Panc1 (cell line): ENCODE data around the gene MAP2K7.

Source experiments
- POLR2AphosphoS5 ChIP-seq: IDR thresholded peaks from 2 replicates; pipeline ENCODE4 v1.6.1; 2012; ENCODE audit warnings: mild to moderate bottlenecking, low read depth, low read length, moderate library complexity
- REST ChIP-seq, 2 experiments: IDR thresholded peaks; 2 replicates each; pipeline ENCODE4 v1.6.1; 2011 to 2012; ENCODE audit warnings: low read depth in 2 of 2, control low read depth in 1 of 2, low read length in 1 of 2, mild to moderate bottlenecking in 1 of 2, moderate library complexity in 1 of 2; ENCODE audit not compliant: insufficient read depth in 1 of 2

DNA sequence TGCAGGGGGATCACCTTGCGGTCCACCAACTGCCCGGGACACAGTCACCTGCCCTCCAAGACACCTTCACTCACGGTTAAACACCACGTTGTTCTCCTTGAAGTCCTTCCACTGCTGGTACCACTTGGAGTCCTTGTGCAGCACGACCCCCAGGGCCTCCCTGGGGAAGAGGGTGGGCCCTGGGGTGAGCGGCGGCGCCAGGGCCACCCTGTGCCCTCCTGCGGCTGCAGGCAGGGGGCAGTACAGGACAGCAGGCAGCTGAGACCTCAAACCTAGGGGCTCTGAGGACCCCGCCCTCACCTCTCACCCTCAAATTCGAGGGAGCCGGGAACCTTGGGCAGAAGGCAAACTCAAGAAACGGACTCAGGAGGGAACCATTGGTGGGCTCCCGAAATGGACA, 29.7 kb downstream of the MAP2K7 start:
- TF ChIP-seq REST (IDR thresholded peaks at IDR 0.05; ENCODE audit: insufficient read depth in 1 of 2, low read depth in 2 of 2, low read length in 1 of 2), result no peak
- TF ChIP-seq POLR2AphosphoS5, result no peak
